Measurements from ENCODE around the gene HDLBP.

GRCh38 chr2:241358470-241358869 lies 43.0 kb upstream of the HDLBP start:
- TF ChIP-seq CTCF (conservative IDR thresholded peaks at IDR 0.05; ENCODE audit: low read depth in 2 of 2) (no peak), EZH2 (IDR thresholded peaks at IDR 0.05; ENCODE audit: low read depth, unreplicated experiment) (no peak), ETS1 (IDR thresholded peaks at IDR 0.05) (no peak), EZH2phosphoT487 (IDR thresholded peaks at IDR 0.05; ENCODE audit: unreplicated experiment) (no peak), POLR2AphosphoS5 (IDR thresholded peaks at IDR 0.05; ENCODE audit: low read depth) (no peak), CREB1 (CRISPR knock-in tag; IDR thresholded peaks at IDR 0.05; ENCODE audit: low read depth) (no peak), JUNB (IDR thresholded peaks at IDR 0.05; ENCODE audit: unreplicated experiment) (no peak), REST (IDR thresholded peaks at IDR 0.05; ENCODE audit: unreplicated experiment) (no peak), ZNF331 (CRISPR knock-in tag; IDR thresholded peaks at IDR 0.05; ENCODE audit: low read depth) (no peak), ZNF114 (CRISPR knock-in tag; IDR thresholded peaks at IDR 0.05) (no peak)
